ENCODE measurements around the gene LCE2B.

GRCh38 chr1:152645146-152645545 is 40.8 kb upstream of the LCE2B start:
- TF ChIP-seq POLR2A (IDR thresholded peaks at IDR 0.05) (no peak), CTCF (IDR thresholded peaks at IDR 0.05) (no peak)

All from thyroid gland (tissue), 4 donors.